Tibial nerve (tissue), 3 donors: ENCODE measurements around the gene THSD7B.

Experiments used
- CTCF ChIP-seq, 5 experiments: fragments of 200-600 bp in 3 of 5; fragments of 450-650 bp in 2 of 5; sonication (generic) in 3 of 5; IDR thresholded peaks; one replicate each; pipeline ENCODE4 v1.5.1; 2016 to 2019; ENCODE audit warnings: antibody characterized with exemption in 5 of 5, mild to moderate bottlenecking in 3 of 5, moderate library complexity in 2 of 5
- POLR2A ChIP-seq, 2 donors: fragments of 450-650 bp; IDR thresholded peaks; one replicate each; pipeline ENCODE4 v1.6.1; 2017; ENCODE audit warnings: antibody characterized with exemption in 2 of 2, mild to moderate bottlenecking in 2 of 2, moderate library complexity in 2 of 2

DNA sequence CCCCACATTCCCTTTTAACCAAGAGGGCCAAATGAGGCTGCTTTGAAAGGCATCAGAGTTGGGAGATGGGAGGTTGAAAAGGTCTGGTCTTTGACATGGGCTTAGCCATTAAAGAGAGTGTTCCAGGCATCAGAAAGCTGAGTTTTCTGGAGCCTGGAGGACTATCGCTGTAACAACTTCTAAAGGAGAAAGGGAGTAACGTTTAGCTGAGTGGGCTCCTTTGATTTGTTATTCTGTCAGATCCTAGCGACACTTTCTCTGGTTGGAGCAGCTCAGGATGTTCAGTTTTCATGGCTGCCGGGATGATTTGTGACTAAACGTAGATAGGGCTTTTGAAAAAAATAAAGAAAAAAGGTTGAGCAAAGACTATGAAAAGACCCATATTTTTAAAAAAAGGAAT lies 346.6 kb downstream of the THSD7B start:
- TF ChIP-seq POLR2A (IDR thresholded peaks at IDR 0.05) (no peak), CTCF (IDR thresholded peaks at IDR 0.05) (no peak)
